Body of pancreas (tissue), 4 donors: ENCODE data around the gene TACC2. TPM values are rescaled to one million over a fixed set of nuclear protein-coding genes. Genes with fewer than 3 reads are reported as not detected.
A peak's percentile ranks its signal among the peaks of the same experiment; 100 is the strongest.
"Not testable (repeated sequence)": the region's sequence is repeated elsewhere in the genome, so short reads cannot be mapped to it uniquely, and the experiment has no call there.

ENCODE experiments used
- ATAC-seq: fragments of 150-250 bp; one replicate; pipeline ENCODE4 v1.9.1; 2016
- DNase-seq, 4 donors: peaks; one replicate each; pipeline ENCODE4 v3.0.0-alpha.2; 2019
- H3K27ac ChIP-seq, 4 donors: fragments of 200-600 bp; sonication (generic); 1 replicate in 3 of 4; 2 replicates in 1 of 4; pipeline versions ENCODE4 v1.5.1 to v1.6.1; 2016 to 2019; ENCODE audit warnings: mild to moderate bottlenecking in 1 of 4, mixed read lengths in 1 of 4, moderate library complexity in 1 of 4
- H3K27me3 ChIP-seq, 2 donors: fragments of 200-600 bp; sonication (generic); one replicate each; pipeline ENCODE4 v1.6.0; 2016; ENCODE audit warnings: mild to moderate bottlenecking in 1 of 2
- H3K36me3 ChIP-seq, 2 donors: fragments of 200-600 bp; sonication (generic); replicated peaks in 1 of 2; 2 replicates each; pipeline ENCODE4 v1.5.1; 2016; ENCODE audit warnings: low read depth in 2 of 2; ENCODE audit not compliant: insufficient read depth in 1 of 2
- H3K4me1 ChIP-seq: fragments of 200-600 bp; sonication (generic); one replicate; pipeline ENCODE4 v1.6.0; 2016
- H3K4me3 ChIP-seq, 2 donors: fragments of 200-600 bp; sonication (generic); 1 replicate in 1 of 2; 2 replicates in 1 of 2; pipeline ENCODE4 v1.5.1; 2016 to 2019
- H3K9me3 ChIP-seq, 3 donors: fragments of 200-600 bp; sonication (generic); 1 replicate in 2 of 3; 2 replicates in 1 of 3; pipeline ENCODE4 v1.5.1; 2016
- CTCF ChIP-seq, 7 experiments: fragments of 450-650 bp in 4 of 7; fragments of 200-600 bp in 3 of 7; sonication (generic) in 3 of 7; IDR thresholded peaks; one replicate each; pipeline ENCODE4 v1.5.1; 2016 to 2019; ENCODE audit warnings: antibody characterized with exemption in 7 of 7
- POLR2A ChIP-seq, 3 donors: fragments of 450-650 bp; IDR thresholded peaks; one replicate each; pipeline ENCODE4 v1.6.1; 2016; ENCODE audit warnings: antibody characterized with exemption in 3 of 3, mild to moderate bottlenecking in 2 of 3
- WGBS, 2 donors: methylation state at CpG; one replicate each; pipeline ENCODE4 v1.1.5; 2017; 5-methylcytosine and 5-hydroxymethylcytosine counted together
- intact Hi-C: fragments of 100-400 bp; cut with DNase I; formaldehyde crosslinking; loops from one replicate; pipeline ENCODE4 v1.15.1; 2023
- total RNA-seq, 2 donors: library from RNA; depleted of rRNA; stranded (reverse); fragments of >200 nt; gene quantifications; one replicate each; pipeline ENCODE4 v1.1.0, GENCODE V29; 2016

TACC2 gene
- total RNA-seq, 2 donors from 2014 or later = 29.0 to 38.7 TPM

- TF ChIP-seq POLR2A (IDR thresholded peaks at IDR 0.05) (no peak), CTCF (IDR thresholded peaks at IDR 0.05) (no peak)
- Histone ChIP-seq H3K36me3 (no peaks in the 10 kb centered on the region), H3K4me1 (no peaks in the 10 kb centered on the region), H3K4me3 (no peak overlapping the region), H3K27me3 (no peaks in the 10 kb centered on the region), H3K9me3 (no peaks in the 10 kb centered on the region), H3K27ac (no peak overlapping the region)
- intact Hi-C loops = loop anchor here (10.0 kb wide), 1 partner anchor 138 kb away; no protein-coding TSS in a partner anchor
- ATAC-seq (no peak), DNase-seq (no peak)
- 89 to 91% methylated on average over 3 of the region's 3 CpGs for WGBS, 2 donors
These were observed 114.0 kb downstream of the TACC2 start for GRCh38 chr10:122102869-122103525.

- no peak for ATAC-seq
- Histone ChIP-seq H3K27me3 (no peaks in the 10 kb centered on the region), H3K27ac (no peak overlapping the region), H3K4me1 (no peaks in the 10 kb centered on the region), H3K4me3 (no peak overlapping the region), H3K36me3 (no peaks in the 10 kb centered on the region), H3K9me3 (no peaks in the 10 kb centered on the region)
- 80 to 85% methylated on average over 4 of the region's 4 CpGs for WGBS, 2 donors
- intact Hi-C loops = loop anchor here (10.0 kb wide), 1 partner anchor 139 kb away; no protein-coding TSS in a partner anchor
- no peak for DNase-seq
- TF ChIP-seq CTCF (IDR thresholded peaks at IDR 0.05) (no peak), POLR2A (IDR thresholded peaks at IDR 0.05) (no peak)
These were observed 114.6 kb downstream of the TACC2 start for GRCh38 chr10:122103592-122103991.

GRCh38 chr10:122108786-122109185 is 119.8 kb downstream of the TACC2 start:
- H3K27ac ChIP-seq, H3K27me3 ChIP-seq, ATAC-seq, DNase-seq, H3K9me3 ChIP-seq, H3K36me3 ChIP-seq, H3K4me3 ChIP-seq: not testable (repeated sequence)
- 86 to 94% methylated on average over 13 of the region's 13 CpGs for WGBS, 2 donors
- H3K4me1 ChIP-seq = peaks cover 17% of the 10 kb centered on the region
- intact Hi-C loops = loop anchor here (10.0 kb wide), 1 partner anchor 144 kb away; no protein-coding TSS in a partner anchor

GRCh38 chr10:122112021-122112616 is 123.2 kb downstream of the TACC2 start:
- intact Hi-C loops = no loop called here
- peak overlapping the region; percentile 87 to 95 (median 90) for H3K27ac ChIP-seq
- H3K36me3 ChIP-seq = no peaks in the 10 kb centered on the region
- TF ChIP-seq CTCF (IDR thresholded peaks at IDR 0.05) (no peak), POLR2A (IDR thresholded peaks at IDR 0.05) (no peak)
- H3K27me3 ChIP-seq = no peaks in the 10 kb centered on the region
- DNase-seq (no peak), ATAC-seq (no peak)
- peaks cover 22% of the 10 kb centered on the region for H3K4me1 ChIP-seq
- H3K4me3 ChIP-seq = no peak overlapping the region
- 17 to 19% methylated on average over 12 of the region's 12 CpGs for WGBS, 2 donors
- no peaks in the 10 kb centered on the region for H3K9me3 ChIP-seq

GRCh38 chr10:122112625-122113160 is 123.7 kb downstream of the TACC2 start:
- WGBS, 2 donors = 0% methylated on average over 1 to 49 of the region's 63 CpGs
- intact Hi-C loops = no loop called here
- peaks cover 22% of the 10 kb centered on the region for H3K4me1 ChIP-seq

More at GRCh38 chr10:122112625-122113160, 123.7 kb downstream of the TACC2 start:
- DNase-seq (peak; percentile 84 to 92 (median 88)), ATAC-seq (peak; percentile 89)
- Histone ChIP-seq H3K36me3 (no peaks in the 10 kb centered on the region), H3K27ac (peak overlapping the region; percentile 87 to 95 (median 90)), H3K27me3 (no peaks in the 10 kb centered on the region), H3K4me3 (peak overlapping the region; percentile 30 to 37), H3K9me3 (no peaks in the 10 kb centered on the region)
- TF ChIP-seq POLR2A (IDR thresholded peaks at IDR 0.05) (peak in 2 of 3 donors; percentile 27 to 76), CTCF (IDR thresholded peaks at IDR 0.05) (peak; percentile 15 to 91 (median 35))
